SK-N-SH (cell line): ENCODE results near the gene PDE4D. TPM values are rescaled to one million over a fixed set of nuclear protein-coding genes. Genes with fewer than 3 reads are reported as not detected.

ENCODE experiments used
- CTCF ChIA-PET: fragments of 300-600, 350-600 bp; formaldehyde crosslinking; extraction: SDS; loops from one replicate; lab custom pipeline; 2021; lab: Yijun Ruan, JAX
- POLR2A ChIA-PET: fragments of 350-600 bp; sonication (Branson Sonifier 250); formaldehyde crosslinking; extraction: SDS; loops from one replicate; lab custom pipeline; 2020; ENCODE audit warnings: antibody characterized with exemption, inconsistent platforms; lab: Yijun Ruan, JAX
- DNase-seq: peaks from one replicate; pipeline ENCODE4 v3.0.0; 2012
- H2AFZ ChIP-seq: fragments of 200-600 bp; sonication (generic); 2 replicates; pipeline ENCODE4 v1.8.1; 2016; ENCODE audit warnings: antibody characterized with exemption, mild to moderate bottlenecking, low read depth
- H3F3A ChIP-seq: fragments of 200-600 bp; sonication (generic); replicated peaks from 2 replicates; pipeline ENCODE3; 2016; ENCODE audit warnings: antibody characterized with exemption, mild to moderate bottlenecking; ENCODE audit not compliant: insufficient read depth
- H3K27ac ChIP-seq, 2 experiments: fragments of 200-500 bp in 1 of 2; fragments of 200-600 bp in 1 of 2; sonication (Bioruptor generic) in 1 of 2; sonication (generic), shearing (Covaris generic) in 1 of 2; 2 replicates each; pipeline versions ENCODE4 v1.5.1 to v1.6.1; 2014 to 2016; ENCODE audit warnings: low read depth in 2 of 2, inconsistent platforms in 1 of 2, low read length in 1 of 2, mild to moderate bottlenecking in 1 of 2, mixed read lengths in 1 of 2
- H3K27me3 ChIP-seq: fragments of 200-600 bp; sonication (generic), shearing (Covaris generic); 2 replicates; pipeline ENCODE4 v1.6.1; 2016; ENCODE audit warnings: mixed run types; ENCODE audit not compliant: insufficient read depth
- H3K36me3 ChIP-seq, 2 experiments: fragments of 200-500 bp in 1 of 2; fragments of 200-600 bp in 1 of 2; sonication (Bioruptor generic) in 1 of 2; sonication (generic) in 1 of 2; replicated peaks in 1 of 2; 2 replicates each; pipeline versions ENCODE3 to v1.5.1; 2014 to 2016; ENCODE audit warnings: low read length in 1 of 2, mild to moderate bottlenecking in 1 of 2; ENCODE audit not compliant: insufficient read depth in 2 of 2, control insufficient read depth in 1 of 2
- H3K4me1 ChIP-seq, 2 experiments: fragments of 200-500 bp in 1 of 2; fragments of 200-600 bp in 1 of 2; sonication (Bioruptor generic) in 1 of 2; sonication (generic), shearing (Covaris generic) in 1 of 2; 2 replicates each; pipeline versions ENCODE4 v1.5.1 to v1.6.1; 2014 to 2016; ENCODE audit warnings: low read depth in 1 of 2, low read length in 1 of 2, mixed run types in 1 of 2; ENCODE audit not compliant: insufficient read depth in 2 of 2, control insufficient read depth in 1 of 2
- H3K4me2 ChIP-seq: fragments of 200-600 bp; sonication (generic), shearing (Covaris generic); 2 replicates; pipeline ENCODE4 v1.6.1; 2017; ENCODE audit warnings: mixed run types
- H3K4me3 ChIP-seq, 2 experiments: fragments of 200-500 bp in 1 of 2; fragments of 200-600 bp in 1 of 2; sonication (Bioruptor generic) in 1 of 2; sonication (generic), shearing (Covaris generic) in 1 of 2; 2 replicates each; pipeline versions ENCODE4 v1.5.1 to v1.8.1; 2014 to 2016; ENCODE audit warnings: low read depth in 2 of 2, inconsistent platforms in 1 of 2, low read length in 1 of 2, mild to moderate bottlenecking in 1 of 2, mixed read lengths in 1 of 2, moderate library complexity in 1 of 2
- H3K79me2 ChIP-seq: fragments of 200-600 bp; sonication (generic); 2 replicates; pipeline ENCODE4 v1.8.1; 2017; ENCODE audit warnings: mild to moderate bottlenecking; ENCODE audit not compliant: insufficient read depth
- H3K9ac ChIP-seq: fragments of 200-600 bp; sonication (generic); 2 replicates; pipeline ENCODE4 v1.6.1; 2017; ENCODE audit warnings: mixed run types
- H3K9me2 ChIP-seq: fragments of 200-600 bp; sonication (generic); 2 replicates; pipeline ENCODE4 v1.6.1; 2017; ENCODE audit warnings: mixed run types
- H3K9me3 ChIP-seq: fragments of 200-600 bp; sonication (generic); 2 replicates; pipeline ENCODE4 v1.6.1; 2017; ENCODE audit warnings: mixed run types, mild to moderate bottlenecking, moderate library complexity
- H4K20me1 ChIP-seq: fragments of 200-600 bp; sonication (generic); 2 replicates; pipeline ENCODE4 v1.6.1; 2017; ENCODE audit warnings: mild to moderate bottlenecking, mixed run types; ENCODE audit not compliant: insufficient read depth
- EP300 ChIP-seq, 2 experiments: IDR thresholded peaks; 2 replicates each; pipeline versions ENCODE4 v1.4.0 to v1.6.1; 2012; ENCODE audit warnings: borderline replicate concordance in 1 of 2, low read depth in 1 of 2, low read length in 1 of 2
- EZH2phosphoT487 ChIP-seq: fragments of 200-600 bp; sonication (generic); IDR thresholded peaks from 2 replicates; pipeline ENCODE4 v1.6.1; 2017; ENCODE audit warnings: low read depth, mixed run types, mild to moderate bottlenecking, antibody characterized with exemption, moderate library complexity, borderline replicate concordance
- FOXJ3 ChIP-seq: sonication (generic); formaldehyde crosslinking; IDR thresholded peaks from 2 replicates; pipeline ENCODE4 v1.5.1; 2020; ENCODE audit warnings: mild to moderate bottlenecking, missing genetic modification reagents
- GATA2 ChIP-seq: sonication (generic); formaldehyde crosslinking; IDR thresholded peaks from 2 replicates; pipeline ENCODE4 v1.5.0; 2020; ENCODE audit warnings: mild to moderate bottlenecking, missing genetic modification reagents
- IRF3 ChIP-seq: fragments of 150-350 bp; IDR thresholded peaks from 2 replicates; pipeline ENCODE4 v1.6.1; 2016; ENCODE audit warnings: mild to moderate bottlenecking, low read depth, low read length
- JUND ChIP-seq: IDR thresholded peaks from 2 replicates; pipeline ENCODE4 v1.4.0; 2012
- MXI1 ChIP-seq: IDR thresholded peaks from 2 replicates; pipeline ENCODE4 v1.6.1; 2012; ENCODE audit warnings: mild to moderate bottlenecking, low read depth, low read length, improper control_type of control experiment
- RAD21 ChIP-seq: IDR thresholded peaks from 2 replicates; pipeline ENCODE4 v1.6.1; 2012; ENCODE audit warnings: mild to moderate bottlenecking, low read length
- RFX5 ChIP-seq: IDR thresholded peaks from 2 replicates; pipeline ENCODE4 v1.6.1; 2012; ENCODE audit warnings: mild to moderate bottlenecking, improper control_type of control experiment, low read length
- SMC3 ChIP-seq: IDR thresholded peaks from 2 replicates; pipeline ENCODE4 v1.6.1; 2012; ENCODE audit warnings: low read depth, low read length, improper control_type of control experiment
- YY1 ChIP-seq: IDR thresholded peaks from 2 replicates; pipeline ENCODE4 v1.4.0; 2012; ENCODE audit warnings: low read depth, mild to moderate bottlenecking
- ZBTB33 ChIP-seq: IDR thresholded peaks from 2 replicates; pipeline ENCODE4 v1.4.0; 2012; ENCODE audit warnings: low read depth, borderline replicate concordance
- WGBS: methylation state at CpG from one replicate; pipeline ENCODE4 v1.1.6; 2017; ENCODE audit warnings: low lambda C conversion rate; 5-methylcytosine and 5-hydroxymethylcytosine counted together
- polyA plus RNA-seq, 3 experiments: library from polyadenylated mRNA; depleted of rRNA; stranded (reverse); fragments of >200 nt; gene quantifications; 2 replicates each; pipeline ENCODE4 v1.2.3, GENCODE V29; 2012

PDE4D gene
- polyA plus RNA-seq, 1 of the 3 experiments (the other 2 are of a cell fraction) = 2.4 TPM

GRCh38 chr5:59151162-59151889, 742.2 kb downstream of the PDE4D start:
- ChIA-PET CTCF (interaction anchor here (0.6 to 1.8 kb wide), 13 partner anchors 9 to 260 kb away, joined by 3 to 7 read pairs (median 3); no protein-coding TSS in a partner anchor), POLR2A (interaction anchor here (0.7 to 1.2 kb wide), 2 partner anchors 23 to 28 kb away, joined by 3 to 4 read pairs; no protein-coding TSS in a partner anchor)
- no peak overlapping the region for H3K4me2 ChIP-seq

GRCh38 chr5:59149827-59150226, 743.7 kb downstream of the PDE4D start:
- Histone ChIP-seq H4K20me1 (no peaks in the 10 kb centered on the region), H3K9ac (no peak overlapping the region), H3F3A (no peaks in the 10 kb centered on the region), H2AFZ (no peak overlapping the region), H3K79me2 (no peaks in the 10 kb centered on the region), H3K9me3 (no peaks in the 10 kb centered on the region), H3K4me3 (no peak overlapping the region)
- no peak for DNase-seq
- WGBS = 95% methylated on average over 1 of the region's 1 CpG
- TF ChIP-seq GATA2 (CRISPR knock-in tag) = no peak
- TF ChIP-seq JUND = no peak
- no peak for TF ChIP-seq IRF3
- no peak for TF ChIP-seq EZH2phosphoT487
- no peak for TF ChIP-seq ZBTB33
- TF ChIP-seq FOXJ3 (CRISPR knock-in tag) = no peak
- no peak for TF ChIP-seq SMC3
- no peak for TF ChIP-seq MXI1
- no peak for TF ChIP-seq RAD21
- TF ChIP-seq RFX5 = no peak
- no peak for TF ChIP-seq YY1
- TF ChIP-seq, all 33 proteins: peak for 0
- H3K27me3 ChIP-seq = no peaks in the 10 kb centered on the region
- no peak overlapping the region for H3K4me2 ChIP-seq
- no peaks in the 10 kb centered on the region for H3K36me3 ChIP-seq
- H3K9me2 ChIP-seq = no peaks in the 10 kb centered on the region
- peaks cover 0 to 3% of the 10 kb centered on the region in 2 experiments; a peak in 2 of 4 replicates for H3K4me1 ChIP-seq
- POLR2A ChIA-PET = no interaction called here
- no peak overlapping the region for H3K27ac ChIP-seq
- CTCF ChIA-PET = interaction anchor here (1.8 kb wide), 1 partner anchor 10 kb away, joined by 7 read pairs; no protein-coding TSS in a partner anchor

More at GRCh38 chr5:59151162-59151889, 742.2 kb downstream of the PDE4D start:
- H3K4me1 ChIP-seq = peaks cover 0 to 3% of the 10 kb centered on the region in 2 experiments; a peak in 2 of 4 replicates
- no peaks in the 10 kb centered on the region for H3K79me2 ChIP-seq
- 83% methylated on average over 3 of the region's 3 CpGs for WGBS
- H3K9me3 ChIP-seq = no peaks in the 10 kb centered on the region
- H3K9me2 ChIP-seq = no peaks in the 10 kb centered on the region
- no peaks in the 10 kb centered on the region for H3F3A ChIP-seq
- H3K27ac ChIP-seq = peak overlapping the region in 1 of 2 experiments; percentile 58; a peak in 2 of 4 replicates
- no peaks in the 10 kb centered on the region for H4K20me1 ChIP-seq
- no peaks in the 10 kb centered on the region for H3K27me3 ChIP-seq
- no peak overlapping the region for H3K4me3 ChIP-seq
- H2AFZ ChIP-seq = no peak overlapping the region
- no peaks in the 10 kb centered on the region for H3K36me3 ChIP-seq
- no peak overlapping the region for H3K9ac ChIP-seq
- TF ChIP-seq EP300 (IDR thresholded peaks at IDR 0.05; ENCODE audit: borderline replicate concordance in 1 of 2, low read depth in 1 of 2, low read length in 1 of 2) (no peak), RAD21 (peak; percentile 35)
- no peak for DNase-seq
